Chondrocyte (in vitro differentiated cells): ENCODE measurements around the gene VEZT. TPM values are rescaled to one million over a fixed set of nuclear protein-coding genes. Genes with fewer than 3 reads are reported as not detected.
A peak's percentile ranks its signal among the peaks of the same experiment; 100 is the strongest.

Source experiments
- DNase-seq: peaks from one replicate; pipeline ENCODE4 v3.0.0; 2021; ENCODE audit warnings: mixed read lengths, low spot score
- H3K27ac Mint-ChIP-seq: one replicate; pipeline ENCODE4 v1.8.0; 2021; ENCODE audit warnings: mild to moderate bottlenecking, moderate library complexity, mixed read lengths; ENCODE audit not compliant: unreplicated experiment
- H3K27me3 Mint-ChIP-seq: 2 replicates; pipeline ENCODE4 v1.8.0; 2021; ENCODE audit warnings: low read depth, mixed read lengths
- H3K36me3 Mint-ChIP-seq: 2 replicates; pipeline ENCODE4 v1.8.0; 2021; ENCODE audit warnings: low read depth, mixed read lengths
- H3K4me1 Mint-ChIP-seq: 2 replicates; pipeline ENCODE4 v1.8.0; 2021; ENCODE audit warnings: low read depth, mild to moderate bottlenecking, mixed read lengths
- H3K4me3 Mint-ChIP-seq: one replicate; pipeline ENCODE4 v1.8.0; 2021; ENCODE audit warnings: mild to moderate bottlenecking, moderate library complexity, mixed read lengths; ENCODE audit not compliant: unreplicated experiment
- H3K9me3 Mint-ChIP-seq: 2 replicates; pipeline ENCODE4 v1.8.0; 2021; ENCODE audit warnings: low read depth, mixed read lengths
- total RNA-seq: library from RNA; stranded (reverse); gene quantifications from 3 replicates; pipeline ENCODE4 v1.2.1, GENCODE V29; 2021
- TF ChIP-seq, protein P1 (sequence below): fragments of 200-600 bp; sonication (generic); IDR thresholded peaks from 2 replicates; pipeline ENCODE4 v1.5.0; 2021; ENCODE audit warnings: antibody characterized with exemption, mild to moderate bottlenecking, moderate library complexity

VEZT gene
- total RNA-seq, 1 donor from 2014 or later, result 74.7 TPM

- Mint-ChIP-seq H3K36me3 (peaks cover 2% of the 10 kb centered on the region), H3K4me1 (peaks cover 42% of the 10 kb centered on the region), H3K4me3 (no peak overlapping the region), H3K27ac (no peak overlapping the region), H3K9me3 (no peaks in the 10 kb centered on the region), H3K27me3 (no peaks in the 10 kb centered on the region)
- no peak for DNase-seq
- TF ChIP-seq, protein P1, sequence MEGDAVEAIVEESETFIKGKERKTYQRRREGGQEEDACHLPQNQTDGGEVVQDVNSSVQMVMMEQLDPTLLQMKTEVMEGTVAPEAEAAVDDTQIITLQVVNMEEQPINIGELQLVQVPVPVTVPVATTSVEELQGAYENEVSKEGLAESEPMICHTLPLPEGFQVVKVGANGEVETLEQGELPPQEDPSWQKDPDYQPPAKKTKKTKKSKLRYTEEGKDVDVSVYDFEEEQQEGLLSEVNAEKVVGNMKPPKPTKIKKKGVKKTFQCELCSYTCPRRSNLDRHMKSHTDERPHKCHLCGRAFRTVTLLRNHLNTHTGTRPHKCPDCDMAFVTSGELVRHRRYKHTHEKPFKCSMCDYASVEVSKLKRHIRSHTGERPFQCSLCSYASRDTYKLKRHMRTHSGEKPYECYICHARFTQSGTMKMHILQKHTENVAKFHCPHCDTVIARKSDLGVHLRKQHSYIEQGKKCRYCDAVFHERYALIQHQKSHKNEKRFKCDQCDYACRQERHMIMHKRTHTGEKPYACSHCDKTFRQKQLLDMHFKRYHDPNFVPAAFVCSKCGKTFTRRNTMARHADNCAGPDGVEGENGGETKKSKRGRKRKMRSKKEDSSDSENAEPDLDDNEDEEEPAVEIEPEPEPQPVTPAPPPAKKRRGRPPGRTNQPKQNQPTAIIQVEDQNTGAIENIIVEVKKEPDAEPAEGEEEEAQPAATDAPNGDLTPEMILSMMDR, result no peak
Measured at GRCh38 chr12:95208678-95209077, 8.9 kb upstream of the VEZT start.

DNA sequence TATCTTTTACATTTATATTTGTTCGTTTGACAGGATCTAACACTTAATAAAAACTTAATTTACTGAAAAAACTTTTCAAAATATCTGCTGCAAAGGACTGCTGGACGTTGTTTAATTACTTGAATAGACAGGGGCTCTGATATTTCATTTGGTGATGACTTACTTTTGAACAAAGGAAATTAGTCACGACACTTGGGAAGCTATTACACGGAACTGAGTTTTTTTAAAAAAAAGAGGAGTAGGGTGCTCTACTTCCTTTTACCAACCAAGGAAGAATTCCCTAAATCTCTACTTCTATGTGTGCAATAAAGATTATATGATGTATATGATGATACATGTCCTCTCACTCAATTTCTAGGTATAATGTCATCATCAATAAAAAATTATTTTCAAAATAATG lies 5.0 kb upstream of the VEZT start:
- Mint-ChIP-seq H3K4me1 (peaks cover 43% of the 10 kb centered on the region), H3K9me3 (no peaks in the 10 kb centered on the region), H3K27me3 (no peaks in the 10 kb centered on the region), H3K27ac (peak overlapping the region; percentile 65), H3K4me3 (no peak overlapping the region), H3K36me3 (peaks cover 2% of the 10 kb centered on the region)
- TF ChIP-seq, protein P1, result no peak
- no peak for DNase-seq

DNA sequence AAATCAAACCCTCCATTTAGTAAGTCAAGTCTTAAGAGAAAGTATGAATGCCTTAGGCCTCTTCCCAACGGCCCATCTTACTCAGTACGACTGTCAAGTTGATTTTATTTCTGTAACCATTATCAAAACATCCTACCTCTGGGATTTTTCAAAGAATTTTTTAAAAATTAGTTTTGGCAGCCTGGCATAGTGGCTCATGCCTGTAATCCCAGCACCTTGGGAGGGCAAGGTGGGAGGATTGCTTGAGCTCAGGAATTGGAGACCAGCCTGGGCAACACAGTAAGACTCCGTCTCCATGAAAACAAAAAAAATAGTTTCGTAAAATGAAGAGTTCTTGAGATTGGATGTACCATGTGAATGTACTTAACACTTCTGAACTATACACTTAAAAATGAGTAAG lies 4.5 kb upstream of the VEZT start:
- H3K9me3 Mint-ChIP-seq, result no peaks in the 10 kb centered on the region
- DNase-seq, result no peak
- H3K36me3 Mint-ChIP-seq, result no peaks in the 10 kb centered on the region
- peak overlapping the region; percentile 10 for H3K4me3 Mint-ChIP-seq
- H3K4me1 Mint-ChIP-seq, result peaks cover 43% of the 10 kb centered on the region
- H3K27ac Mint-ChIP-seq, result peak overlapping the region; percentile 75
- H3K27me3 Mint-ChIP-seq, result no peaks in the 10 kb centered on the region
- TF ChIP-seq, protein P1, result no peak

GRCh38 chr12:95213928-95214327 lies 3.7 kb upstream of the VEZT start:
- no peak overlapping the region for H3K4me3 Mint-ChIP-seq
- H3K27ac Mint-ChIP-seq, result peak overlapping the region; percentile 75
- no peaks in the 10 kb centered on the region for H3K27me3 Mint-ChIP-seq
- no peak for DNase-seq
- H3K9me3 Mint-ChIP-seq, result no peaks in the 10 kb centered on the region
- peaks cover 47% of the 10 kb centered on the region for H3K4me1 Mint-ChIP-seq
- TF ChIP-seq, protein P1, result no peak
- H3K36me3 Mint-ChIP-seq, result no peaks in the 10 kb centered on the region

DNA sequence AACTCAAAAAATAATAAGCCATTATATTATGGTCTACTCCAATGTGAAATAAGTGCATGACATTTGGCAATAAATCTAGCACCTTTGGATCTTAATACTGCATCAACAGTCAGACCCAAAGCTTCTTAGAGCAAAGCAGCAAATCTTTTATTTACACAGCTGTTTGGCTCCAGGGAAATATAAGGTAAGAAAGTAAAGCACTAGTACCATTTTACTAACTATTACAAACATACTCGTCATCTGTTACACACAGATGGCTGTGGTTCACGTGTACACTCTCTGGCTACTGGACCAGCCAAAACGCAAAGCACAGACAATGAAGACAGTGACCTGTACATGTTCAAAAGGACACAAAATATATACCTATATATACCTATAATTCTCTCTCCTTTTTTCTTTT lies 3.1 kb upstream of the VEZT start:
- TF ChIP-seq, protein P1, result no peak
- Mint-ChIP-seq H3K4me1 (peaks cover 53% of the 10 kb centered on the region), H3K4me3 (no peak overlapping the region), H3K36me3 (no peaks in the 10 kb centered on the region), H3K27me3 (no peaks in the 10 kb centered on the region), H3K9me3 (no peaks in the 10 kb centered on the region), H3K27ac (no peak overlapping the region)
- DNase-seq, result no peak
